ENCODE data around the gene UBE2F.

Gene UBE2F

DNA sequence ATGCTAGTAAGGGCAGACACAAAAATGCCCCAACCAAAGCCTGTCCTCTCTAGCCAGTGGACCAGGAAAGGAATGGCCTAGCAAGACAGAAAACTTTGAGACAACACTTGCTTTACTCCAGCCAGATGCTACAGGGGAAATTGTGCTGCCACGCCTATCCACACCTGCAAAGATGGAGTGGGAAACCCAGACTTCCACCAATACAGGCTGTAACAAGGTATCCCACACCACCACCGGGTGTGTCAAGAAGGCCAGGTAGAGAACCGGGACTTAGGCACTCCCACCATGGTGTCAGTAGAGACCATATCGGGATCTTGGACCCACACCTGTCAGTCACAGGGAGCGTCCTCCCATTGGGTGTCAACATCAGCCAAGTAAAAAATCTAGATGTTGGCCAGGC lies 117.1 kb downstream of the UBE2F start:
- DNase-seq, result no peak

GRCh38 chr2:238084761-238085160 lies 117.9 kb downstream of the UBE2F start:
- no peak for DNase-seq

DNA sequence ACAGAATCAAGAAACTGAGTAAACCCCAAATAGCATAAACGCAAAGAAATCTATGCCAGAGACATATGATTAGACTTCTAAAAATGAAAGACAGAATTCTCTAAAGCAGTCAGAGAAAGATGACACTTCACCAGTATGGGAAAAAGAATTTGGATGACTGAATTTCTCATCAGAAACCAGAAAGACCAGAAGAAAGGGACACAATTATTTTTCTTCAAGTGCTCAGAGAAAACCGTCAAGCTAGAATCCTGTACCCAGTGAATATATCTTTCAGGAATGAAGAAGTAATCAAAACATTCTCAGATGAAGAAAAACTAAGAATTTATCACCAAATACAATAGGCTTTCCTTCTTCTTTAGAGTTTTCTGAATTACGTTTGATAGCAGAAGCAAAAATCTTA lies 119.1 kb downstream of the UBE2F start:
- DNase-seq, result no peak

DNA sequence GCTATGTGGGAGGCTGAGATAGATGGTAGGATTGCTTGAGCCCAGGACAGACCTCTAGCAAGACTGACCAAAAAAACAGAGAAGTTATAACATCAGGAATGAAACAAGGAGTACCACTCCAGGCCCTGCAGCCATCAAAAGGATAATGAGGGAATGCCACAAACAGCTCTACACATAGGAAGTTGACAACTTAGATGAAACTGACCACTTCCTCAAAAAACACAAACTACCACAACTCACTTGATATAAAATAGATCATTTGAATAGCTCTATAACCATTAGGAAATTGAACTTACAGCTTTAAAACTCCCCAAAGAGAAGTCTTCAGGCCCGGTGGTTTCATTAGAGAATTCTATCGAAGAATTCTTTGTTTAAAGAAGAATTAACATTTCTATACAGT lies 120.4 kb downstream of the UBE2F start:
- DNase-seq, result no peak

- DNase-seq, result no peak
Observed at GRCh38 chr2:238090887-238091286, 124.1 kb downstream of the UBE2F start.

- no peak for DNase-seq
Observed at GRCh38 chr2:238091436-238092060, 124.7 kb downstream of the UBE2F start.

Data from Kasumi-1 (cell line).